Endodermal cell (in vitro differentiated cells): ENCODE data around the gene SMIM43. TPM values are rescaled to one million over a fixed set of nuclear protein-coding genes. Genes with fewer than 3 reads are reported as not detected.
"Not testable (repeated sequence)": the region's sequence is repeated elsewhere in the genome, so short reads cannot be mapped to it uniquely, and the experiment has no call there.

ENCODE experiments used
- DNase-seq: peaks from one replicate; pipeline ENCODE4 v3.0.0-alpha.2; 2017
- H3K27ac ChIP-seq: 2 replicates; pipeline ENCODE4 v1.5.1; 2013; ENCODE audit warnings: mild to moderate bottlenecking, low read depth, low read length, moderate library complexity
- H3K27me3 ChIP-seq: 2 replicates; pipeline ENCODE4 v1.6.1; 2013; ENCODE audit warnings: mild to moderate bottlenecking, low read length, moderate library complexity; ENCODE audit not compliant: insufficient read depth, control insufficient read depth, poor library complexity, severe bottlenecking
- H3K36me3 ChIP-seq: 2 replicates; pipeline ENCODE4 v1.7.0; 2013; ENCODE audit warnings: mild to moderate bottlenecking, low read length, moderate library complexity; ENCODE audit not compliant: control insufficient read depth, insufficient read depth
- H3K4me1 ChIP-seq: one replicate; pipeline ENCODE4 v1.7.0; 2013; ENCODE audit warnings: low read length; ENCODE audit not compliant: control insufficient read depth, insufficient read depth
- H3K4me3 ChIP-seq: 2 replicates; pipeline ENCODE4 v1.5.1; 2013; ENCODE audit warnings: mild to moderate bottlenecking, low read length, moderate library complexity
- H3K9ac ChIP-seq: 2 replicates; pipeline ENCODE4 v1.6.1; 2013; ENCODE audit warnings: mild to moderate bottlenecking, low read length, moderate library complexity; ENCODE audit not compliant: poor library complexity, severe bottlenecking; ENCODE audit errors: extremely low read depth
- H3K9me3 ChIP-seq: 2 replicates; pipeline ENCODE4 v1.6.1; 2013; ENCODE audit warnings: mild to moderate bottlenecking, low read length, moderate library complexity; ENCODE audit not compliant: control insufficient read depth
- H3K27ac Mint-ChIP-seq: 2 replicates; pipeline ENCODE4 v1.8.0; 2020; ENCODE audit warnings: mixed read lengths
- H3K27me3 Mint-ChIP-seq: 2 replicates; pipeline ENCODE4 v1.8.0; 2021; ENCODE audit warnings: mild to moderate bottlenecking, mixed read lengths; ENCODE audit not compliant: insufficient read depth
- H3K36me3 Mint-ChIP-seq: 2 replicates; pipeline ENCODE4 v1.8.0; 2020; ENCODE audit warnings: low read depth, mixed read lengths
- H3K4me1 Mint-ChIP-seq: 2 replicates; pipeline ENCODE4 v1.8.0; 2020; ENCODE audit warnings: mixed read lengths
- H3K4me3 Mint-ChIP-seq: 2 replicates; pipeline ENCODE4 v1.8.0; 2020; ENCODE audit warnings: mild to moderate bottlenecking, moderate library complexity, mixed read lengths
- H3K9me3 Mint-ChIP-seq: 2 replicates; pipeline ENCODE4 v1.8.0; 2020; ENCODE audit warnings: mild to moderate bottlenecking, mixed read lengths
- WGBS, 2 experiments: methylation state at CpG; one replicate each; pipeline versions ENCODE4 v1.1.5 to v1.1.7; 2013; ENCODE audit warnings: missing lambda C conversion rate in 2 of 2, mixed read lengths in 1 of 2; ENCODE audit not compliant: insufficient coverage in 1 of 2, insufficient read length in 1 of 2; 5-methylcytosine and 5-hydroxymethylcytosine counted together
- total RNA-seq, 2 donors: library from RNA; stranded (reverse); fragmentation: NEBNext Ultra II Directional in 1 of 2; extraction: Animal tissue kit (Norgen Biotek cat#: 25700) in 1 of 2; gene quantifications; 2 replicates in 1 of 2; 3 replicates in 1 of 2; pipeline ENCODE4 v1.2.1, GENCODE V29; 2021
- TF ChIP-seq, protein P1 (sequence below): fragments of 200-600 bp; sonication (generic); conservative IDR thresholded peaks from 2 replicates; pipeline ENCODE4 v1.5.0; 2021; ENCODE audit warnings: antibody characterized with exemption, mild to moderate bottlenecking

Gene SMIM43
- total RNA-seq, 2 donors from 2014 or later = not detected

DNA sequence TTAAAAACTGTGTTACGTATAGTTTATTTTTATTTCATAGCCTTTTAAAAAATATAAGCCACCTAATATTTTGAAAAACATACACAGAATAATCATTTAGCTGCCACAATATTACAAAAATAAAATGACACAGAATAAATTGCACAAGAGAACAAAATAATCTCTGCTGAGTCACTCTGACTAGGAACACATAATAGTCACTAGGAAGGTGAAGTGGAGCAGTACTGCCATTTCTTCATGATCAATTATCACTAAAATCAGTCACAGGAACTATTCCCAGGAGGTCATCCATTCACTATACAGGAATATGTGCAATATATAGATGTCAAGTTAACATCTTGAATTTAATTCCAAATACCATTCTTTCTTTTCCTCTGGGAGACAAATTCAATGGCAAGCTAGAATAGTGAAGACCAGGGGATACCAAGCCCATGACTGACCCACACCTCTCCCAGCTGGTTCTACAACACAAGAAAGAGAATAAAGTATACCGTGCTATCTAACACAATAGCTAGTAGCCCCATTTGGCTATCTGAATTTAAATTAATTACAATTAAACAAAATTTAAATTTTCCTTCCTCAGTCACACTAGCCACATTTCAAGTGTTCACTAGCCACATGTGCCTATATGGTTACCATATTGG is 5.9 kb downstream of the SMIM43 start:
- Histone ChIP-seq H3K4me1 (no peaks in the 10 kb centered on the region), H3K9ac (no peak overlapping the region), H3K9me3 (no peaks in the 10 kb centered on the region), H3K4me3 (no peak overlapping the region), H3K36me3 (no peaks in the 10 kb centered on the region), H3K27me3 (peaks cover 37% of the 10 kb centered on the region), H3K27ac (no peak overlapping the region)
- Mint-ChIP-seq H3K4me1 (peaks cover 2% of the 10 kb centered on the region), H3K27ac (no peak overlapping the region), H3K4me3 (no peak overlapping the region), H3K36me3 (no peaks in the 10 kb centered on the region), H3K27me3 (peaks cover 49% of the 10 kb centered on the region), H3K9me3 (no peaks in the 10 kb centered on the region)
- TF ChIP-seq, protein P1, sequence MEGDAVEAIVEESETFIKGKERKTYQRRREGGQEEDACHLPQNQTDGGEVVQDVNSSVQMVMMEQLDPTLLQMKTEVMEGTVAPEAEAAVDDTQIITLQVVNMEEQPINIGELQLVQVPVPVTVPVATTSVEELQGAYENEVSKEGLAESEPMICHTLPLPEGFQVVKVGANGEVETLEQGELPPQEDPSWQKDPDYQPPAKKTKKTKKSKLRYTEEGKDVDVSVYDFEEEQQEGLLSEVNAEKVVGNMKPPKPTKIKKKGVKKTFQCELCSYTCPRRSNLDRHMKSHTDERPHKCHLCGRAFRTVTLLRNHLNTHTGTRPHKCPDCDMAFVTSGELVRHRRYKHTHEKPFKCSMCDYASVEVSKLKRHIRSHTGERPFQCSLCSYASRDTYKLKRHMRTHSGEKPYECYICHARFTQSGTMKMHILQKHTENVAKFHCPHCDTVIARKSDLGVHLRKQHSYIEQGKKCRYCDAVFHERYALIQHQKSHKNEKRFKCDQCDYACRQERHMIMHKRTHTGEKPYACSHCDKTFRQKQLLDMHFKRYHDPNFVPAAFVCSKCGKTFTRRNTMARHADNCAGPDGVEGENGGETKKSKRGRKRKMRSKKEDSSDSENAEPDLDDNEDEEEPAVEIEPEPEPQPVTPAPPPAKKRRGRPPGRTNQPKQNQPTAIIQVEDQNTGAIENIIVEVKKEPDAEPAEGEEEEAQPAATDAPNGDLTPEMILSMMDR = no peak
- 80 to 93% methylated on average over 1 to 2 of the region's 2 CpGs for WGBS, 2 experiments
- DNase-seq = no peak

DNA sequence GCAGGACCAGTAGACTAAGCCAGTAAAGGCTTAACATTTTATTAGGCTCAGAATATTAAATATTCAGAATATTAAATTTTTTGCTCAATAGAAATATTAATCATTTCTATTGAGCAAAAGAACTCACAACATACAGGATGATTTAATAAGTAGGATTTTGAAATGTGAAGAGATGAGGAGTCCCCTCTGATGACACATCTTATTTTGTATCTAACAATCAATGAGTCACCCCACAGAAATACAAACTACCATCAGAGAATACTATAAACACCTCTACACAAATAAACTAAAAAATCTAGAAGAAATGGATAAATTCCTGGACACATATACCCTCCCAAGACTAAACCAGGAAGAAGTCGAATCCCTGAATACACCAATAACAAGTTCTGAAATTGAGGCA is 12.8 kb downstream of the SMIM43 start:
- not testable (repeated sequence) for H3K36me3 ChIP-seq, H3K27ac ChIP-seq, H3K4me3 Mint-ChIP-seq, H3K9me3 Mint-ChIP-seq, H3K4me1 ChIP-seq, DNase-seq, H3K4me3 ChIP-seq, H3K9me3 ChIP-seq, H3K27me3 ChIP-seq, H3K27ac Mint-ChIP-seq, H3K9ac ChIP-seq, H3K36me3 Mint-ChIP-seq, H3K4me1 Mint-ChIP-seq
- H3K27me3 Mint-ChIP-seq = peaks cover 48% of the 10 kb centered on the region
- 87 to 100% methylated on average over 1 of the region's 1 CpG for WGBS, 2 experiments

DNA sequence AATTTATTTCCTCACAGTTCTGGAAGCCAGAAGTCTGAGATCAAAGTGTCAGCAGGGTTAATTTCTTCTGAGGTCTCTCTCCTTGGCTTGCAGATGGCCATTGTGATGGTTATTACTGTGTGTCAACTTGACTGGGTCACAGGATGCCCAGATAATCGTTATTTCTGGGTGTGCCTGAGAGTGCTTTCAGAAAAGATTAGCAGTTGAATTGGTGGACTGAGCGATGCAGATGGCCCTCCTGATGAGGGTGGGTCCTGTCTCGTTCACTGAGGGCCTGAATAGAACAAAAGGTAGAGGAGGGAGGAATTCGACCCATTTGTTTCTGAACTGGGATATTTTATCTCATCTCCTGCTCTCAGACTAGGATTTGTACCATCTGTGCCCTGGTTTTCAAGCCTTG is 15.7 kb downstream of the SMIM43 start:
- Histone ChIP-seq H3K27me3 (no peaks in the 10 kb centered on the region), H3K4me3 (no peak overlapping the region), H3K36me3 (no peaks in the 10 kb centered on the region), H3K9me3 (no peaks in the 10 kb centered on the region), H3K4me1 (no peaks in the 10 kb centered on the region), H3K27ac (no peak overlapping the region), H3K9ac (no peak overlapping the region)
- Mint-ChIP-seq H3K27ac (no peak overlapping the region), H3K4me3 (no peak overlapping the region), H3K36me3 (no peaks in the 10 kb centered on the region), H3K27me3 (peaks cover 45% of the 10 kb centered on the region), H3K9me3 (no peaks in the 10 kb centered on the region), H3K4me1 (no peaks in the 10 kb centered on the region)
- TF ChIP-seq, protein P1 = no peak
- DNase-seq = peak; percentile 79
- WGBS, 2 experiments = 0 to 37% methylated on average over 1 to 4 of the region's 4 CpGs

DNA sequence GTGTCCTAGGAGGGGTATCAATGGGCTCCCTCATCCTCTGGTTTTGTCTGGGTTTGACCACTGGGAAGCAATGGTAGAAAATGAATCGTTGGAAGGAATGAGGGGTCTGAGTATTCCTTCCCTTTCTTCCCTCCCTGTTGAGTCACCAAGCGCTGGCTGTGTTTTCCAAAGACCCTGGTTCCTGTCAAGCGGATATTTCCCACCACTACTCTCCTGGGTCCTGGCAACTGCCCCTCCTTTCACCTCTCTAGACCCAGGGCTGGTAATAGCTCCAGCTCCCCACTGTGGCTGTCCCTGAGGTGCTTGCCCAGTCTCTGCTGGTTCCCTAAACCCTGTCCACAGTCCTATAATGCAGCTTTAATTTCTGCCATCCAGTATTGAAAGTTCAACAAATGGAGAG is 22.2 kb downstream of the SMIM43 start:
- Histone ChIP-seq H3K9me3 (no peaks in the 10 kb centered on the region), H3K4me3 (no peak overlapping the region), H3K27me3 (no peaks in the 10 kb centered on the region), H3K4me1 (no peaks in the 10 kb centered on the region), H3K9ac (no peak overlapping the region), H3K36me3 (no peaks in the 10 kb centered on the region), H3K27ac (no peak overlapping the region)
- Mint-ChIP-seq H3K4me1 (peaks cover 3% of the 10 kb centered on the region), H3K27ac (no peak overlapping the region), H3K4me3 (no peak overlapping the region), H3K36me3 (no peaks in the 10 kb centered on the region), H3K27me3 (peaks cover 9% of the 10 kb centered on the region), H3K9me3 (no peaks in the 10 kb centered on the region)
- 50% methylated on average over 3 of the region's 3 CpGs; no CpG with 5 or more reads in 1 of the 2 experiments for WGBS, 2 experiments
- no peak for DNase-seq
- TF ChIP-seq, protein P1 = no peak
